Measurements from ENCODE around the gene TNFRSF1A. TPM values are rescaled to one million over a fixed set of nuclear protein-coding genes. Genes with fewer than 3 reads are reported as not detected.

Gene TNFRSF1A
- total and polyA plus RNA-seq, 2 donors from 2014 or later, result 99.6 to 186 TPM

- DNase-seq (no peak), FAIRE-seq (no peak)
- Histone ChIP-seq H3K9me3 (ENCODE audit: control insufficient read depth in 2 of 3, insufficient read depth in 1 of 3, low read length in 3 of 3) (no peaks in the 10 kb centered on the region), H3K4me3 (ENCODE audit: low read length in 3 of 3) (no peak overlapping the region), H3K4me1 (ENCODE audit: control insufficient read depth in 2 of 3, insufficient read depth in 2 of 3, low read depth in 1 of 3, low read length in 3 of 3) (peaks cover 0 to 4% (median 0%) of the 10 kb centered on the region in 3 donors), H3K27ac (ENCODE audit: low read depth in 2 of 2, low read length in 2 of 2) (no peak overlapping the region), H3K9ac (ENCODE audit: low read length in 3 of 3) (no peak overlapping the region), H3K27me3 (ENCODE audit: control insufficient read depth, insufficient read depth, low read length) (no peaks in the 10 kb centered on the region), H3K36me3 (ENCODE audit: control insufficient read depth in 2 of 3, insufficient read depth in 3 of 3, low read length in 3 of 3) (no peaks in the 10 kb centered on the region)
- intact Hi-C loops (cut with DNase I), result no loop called here
- no peak for TF ChIP-seq CTCF (IDR thresholded peaks at IDR 0.05; ENCODE audit: borderline replicate concordance, extremely low read depth, insufficient read depth)
These were observed 35.7 kb downstream of the TNFRSF1A start for GRCh38 chr12:6306151-6306550.

GRCh38 chr12:6303071-6303470, 38.8 kb downstream of the TNFRSF1A start:
- peak in 1 of 5 donors; percentile 1 for DNase-seq
- TF ChIP-seq CTCF (IDR thresholded peaks at IDR 0.05; ENCODE audit: borderline replicate concordance, extremely low read depth, insufficient read depth), result no peak
- H3K4me3 ChIP-seq (ENCODE audit: low read length in 3 of 3), result no peak overlapping the region
- intact Hi-C loops (cut with DNase I), result no loop called here
- H3K27me3 ChIP-seq (ENCODE audit: control insufficient read depth, insufficient read depth, low read length), result no peaks in the 10 kb centered on the region
- H3K9ac ChIP-seq (ENCODE audit: low read length in 3 of 3), result no peak overlapping the region
- no peaks in the 10 kb centered on the region for H3K36me3 ChIP-seq (ENCODE audit: control insufficient read depth in 2 of 3, insufficient read depth in 3 of 3, low read length in 3 of 3)
- no peak overlapping the region for H3K27ac ChIP-seq (ENCODE audit: low read depth in 2 of 2, low read length in 2 of 2)
- H3K4me1 ChIP-seq (ENCODE audit: control insufficient read depth in 2 of 3, insufficient read depth in 2 of 3, low read depth in 1 of 3, low read length in 3 of 3), result peaks cover 0 to 2% (median 0%) of the 10 kb centered on the region in 3 donors
- no peaks in the 10 kb centered on the region for H3K9me3 ChIP-seq (ENCODE audit: control insufficient read depth in 2 of 3, insufficient read depth in 1 of 3, low read length in 3 of 3)
- no peak for FAIRE-seq

GRCh38 chr12:6302621-6303020, 39.3 kb downstream of the TNFRSF1A start:
- no peak for DNase-seq
- no peak overlapping the region for H3K9ac ChIP-seq (ENCODE audit: low read length in 3 of 3)
- no peaks in the 10 kb centered on the region for H3K36me3 ChIP-seq (ENCODE audit: control insufficient read depth in 2 of 3, insufficient read depth in 3 of 3, low read length in 3 of 3)
- FAIRE-seq, result no peak
- no peak overlapping the region for H3K4me3 ChIP-seq (ENCODE audit: low read length in 3 of 3)
- H3K4me1 ChIP-seq (ENCODE audit: control insufficient read depth in 2 of 3, insufficient read depth in 2 of 3, low read depth in 1 of 3, low read length in 3 of 3), result peaks cover 0 to under 1% (median 0%) of the 10 kb centered on the region in 3 donors
- no peak overlapping the region for H3K27ac ChIP-seq (ENCODE audit: low read depth in 2 of 2, low read length in 2 of 2)
- intact Hi-C loops (cut with DNase I), result no loop called here
- H3K27me3 ChIP-seq (ENCODE audit: control insufficient read depth, insufficient read depth, low read length), result no peaks in the 10 kb centered on the region
- no peaks in the 10 kb centered on the region for H3K9me3 ChIP-seq (ENCODE audit: control insufficient read depth in 2 of 3, insufficient read depth in 1 of 3, low read length in 3 of 3)
- no peak for TF ChIP-seq CTCF (IDR thresholded peaks at IDR 0.05; ENCODE audit: borderline replicate concordance, extremely low read depth, insufficient read depth)

- Histone ChIP-seq H3K27ac (ENCODE audit: low read depth in 2 of 2, low read length in 2 of 2) (no peak overlapping the region), H3K4me3 (ENCODE audit: low read length in 3 of 3) (no peak overlapping the region), H3K27me3 (ENCODE audit: control insufficient read depth, insufficient read depth, low read length) (no peaks in the 10 kb centered on the region), H3K9me3 (ENCODE audit: control insufficient read depth in 2 of 3, insufficient read depth in 1 of 3, low read length in 3 of 3) (no peaks in the 10 kb centered on the region), H3K36me3 (ENCODE audit: control insufficient read depth in 2 of 3, insufficient read depth in 3 of 3, low read length in 3 of 3) (no peaks in the 10 kb centered on the region), H3K4me1 (ENCODE audit: control insufficient read depth in 2 of 3, insufficient read depth in 2 of 3, low read depth in 1 of 3, low read length in 3 of 3) (no peaks in the 10 kb centered on the region), H3K9ac (ENCODE audit: low read length in 3 of 3) (no peak overlapping the region)
- no peak for FAIRE-seq
- no peak for TF ChIP-seq CTCF (IDR thresholded peaks at IDR 0.05; ENCODE audit: borderline replicate concordance, extremely low read depth, insufficient read depth)
- intact Hi-C loops (cut with DNase I), result no loop called here
- DNase-seq, result no peak
These were observed 40.2 kb downstream of the TNFRSF1A start for GRCh38 chr12:6301721-6302120.

Measured in kidney (tissue), 14 donors.